NT2/D1 (cell line): ENCODE results near the gene RRP15.

Experiments
- YY1 ChIP-seq: IDR thresholded peaks from 2 replicates; pipeline ENCODE4 v1.6.1; 2011; ENCODE audit not compliant: insufficient read length, insufficient read depth
- ZNF274 ChIP-seq: IDR thresholded peaks from 2 replicates; pipeline ENCODE4 v1.6.1; 2011; ENCODE audit warnings: mild to moderate bottlenecking, low read depth, low read length

DNA sequence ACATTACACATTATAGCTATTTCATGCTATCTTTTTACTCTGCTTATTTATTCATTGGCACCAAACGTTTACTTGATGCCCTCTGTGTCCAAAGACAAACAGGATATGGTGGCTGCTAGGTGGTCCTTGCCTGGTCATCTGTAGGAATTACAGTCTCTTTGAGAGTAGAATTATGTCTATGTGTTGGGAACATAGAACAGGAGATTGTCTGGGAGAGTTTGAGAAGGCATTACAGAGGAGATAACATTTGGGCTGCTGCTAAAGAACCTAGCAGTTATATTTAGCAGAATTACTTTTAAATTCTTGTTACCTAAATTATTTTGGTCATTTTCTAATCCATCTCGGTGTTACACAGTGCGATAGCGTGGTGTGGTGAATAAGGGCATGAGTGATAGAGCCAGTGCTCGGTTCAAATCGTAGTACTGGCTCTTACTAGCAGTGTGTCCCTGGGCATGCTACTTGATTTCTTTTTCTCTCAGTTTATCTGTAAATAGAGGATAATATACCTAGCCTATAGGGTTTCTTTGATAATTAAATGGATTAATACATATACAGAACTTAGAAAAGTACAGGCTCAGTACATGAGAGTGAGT, 20.5 kb downstream of the RRP15 start:
- no peak for TF ChIP-seq ZNF274
- TF ChIP-seq YY1 = no peak
